Astrocyte (in vitro differentiated cells and primary cell): Measurements from ENCODE around the gene TLCD5. TPM values are rescaled to one million over a fixed set of nuclear protein-coding genes. Genes with fewer than 3 reads are reported as not detected.

ENCODE experiments used
- DNase-seq: peaks from one replicate; pipeline ENCODE4 v3.0.0-alpha.2; 2010; ENCODE audit warnings: low read depth
- FAIRE-seq: peaks from 2 replicates; lab custom pipeline; 2011; peaks lifted over from hg19 to GRCh38; lab: Jason Lieb, UNC
- H2AFZ ChIP-seq: 2 replicates; pipeline ENCODE4 v1.6.0; 2012; ENCODE audit warnings: low read depth, low read length, inconsistent platforms
- H3K27ac ChIP-seq: 2 replicates; pipeline ENCODE4 v1.5.1; 2011; ENCODE audit warnings: low read depth, low read length, inconsistent platforms
- H3K27me3 ChIP-seq: 2 replicates; pipeline ENCODE4 v1.6.0; 2011; ENCODE audit warnings: low read length, inconsistent platforms; ENCODE audit not compliant: insufficient read depth
- H3K36me3 ChIP-seq: 2 replicates; pipeline ENCODE4 v1.5.1; 2011; ENCODE audit warnings: low read length, inconsistent platforms; ENCODE audit not compliant: insufficient read depth
- H3K4me1 ChIP-seq: 2 replicates; pipeline ENCODE4 v1.5.1; 2011; ENCODE audit warnings: low read length, inconsistent platforms; ENCODE audit not compliant: insufficient read depth
- H3K4me2 ChIP-seq: 2 replicates; pipeline ENCODE4 v1.6.0; 2012; ENCODE audit warnings: low read length, inconsistent platforms
- H3K4me3 ChIP-seq: 2 replicates; pipeline ENCODE4 v1.5.1; 2011; ENCODE audit warnings: low read depth, mild to moderate bottlenecking, low read length, inconsistent platforms; ENCODE audit not compliant: insufficient read depth
- H3K79me2 ChIP-seq: 2 replicates; pipeline ENCODE4 v1.6.0; 2012; ENCODE audit warnings: mild to moderate bottlenecking, low read length, inconsistent platforms; ENCODE audit not compliant: insufficient read depth
- H3K9ac ChIP-seq: 2 replicates; pipeline ENCODE4 v1.6.0; 2012; ENCODE audit warnings: mild to moderate bottlenecking, low read length, inconsistent platforms
- H3K9me3 ChIP-seq: 2 replicates; pipeline ENCODE4 v1.5.1; 2012; ENCODE audit warnings: low read depth, mild to moderate bottlenecking, low read length, inconsistent platforms; ENCODE audit not compliant: insufficient read depth
- H4K20me1 ChIP-seq: 2 replicates; pipeline ENCODE4 v1.6.0; 2012; ENCODE audit warnings: low read length, inconsistent platforms; ENCODE audit not compliant: insufficient read depth
- H3K27ac Mint-ChIP-seq: one replicate; pipeline ENCODE4 v1.8.0; 2021; ENCODE audit warnings: mild to moderate bottlenecking, mixed read lengths; ENCODE audit not compliant: unreplicated experiment
- H3K27me3 Mint-ChIP-seq: one replicate; pipeline ENCODE4 v1.8.0; 2021; ENCODE audit warnings: low read depth, mixed read lengths; ENCODE audit not compliant: unreplicated experiment
- H3K36me3 Mint-ChIP-seq: one replicate; pipeline ENCODE4 v1.8.0; 2021; ENCODE audit warnings: low read depth, mixed read lengths; ENCODE audit not compliant: unreplicated experiment
- H3K4me1 Mint-ChIP-seq: one replicate; pipeline ENCODE4 v1.8.0; 2021; ENCODE audit warnings: low read depth, mixed read lengths; ENCODE audit not compliant: unreplicated experiment
- H3K4me3 Mint-ChIP-seq: one replicate; pipeline ENCODE4 v1.8.0; 2021; ENCODE audit warnings: mild to moderate bottlenecking, moderate library complexity, mixed read lengths; ENCODE audit not compliant: unreplicated experiment
- H3K9me3 Mint-ChIP-seq: one replicate; pipeline ENCODE4 v1.8.0; 2021; ENCODE audit warnings: mild to moderate bottlenecking, mixed read lengths; ENCODE audit not compliant: unreplicated experiment
- CTCF ChIP-seq: IDR thresholded peaks from 2 replicates; pipeline ENCODE4 v1.5.1; 2011; ENCODE audit warnings: low read depth, mild to moderate bottlenecking, inconsistent platforms, low read length, moderate library complexity; ENCODE audit not compliant: insufficient read depth
- EZH2 ChIP-seq: IDR thresholded peaks from 2 replicates; pipeline ENCODE4 v1.6.1; 2012; ENCODE audit warnings: mild to moderate bottlenecking, low read length, inconsistent platforms; ENCODE audit not compliant: insufficient read depth
- total RNA-seq: library from RNA; stranded (reverse); gene quantifications from 2 replicates; pipeline ENCODE4 v1.2.1, GENCODE V29; 2021

Gene TLCD5
- total RNA-seq, 1 donor from 2014 or later, result 9.5 TPM

GRCh38 chr11:120376547-120377182 is 51.6 kb downstream of the TLCD5 start:
- H3K27me3 Mint-ChIP-seq, result no peaks in the 10 kb centered on the region
- no peak for TF ChIP-seq CTCF
- no peak for TF ChIP-seq EZH2
- H4K20me1 ChIP-seq, result peaks cover 54% of the 10 kb centered on the region

DNA sequence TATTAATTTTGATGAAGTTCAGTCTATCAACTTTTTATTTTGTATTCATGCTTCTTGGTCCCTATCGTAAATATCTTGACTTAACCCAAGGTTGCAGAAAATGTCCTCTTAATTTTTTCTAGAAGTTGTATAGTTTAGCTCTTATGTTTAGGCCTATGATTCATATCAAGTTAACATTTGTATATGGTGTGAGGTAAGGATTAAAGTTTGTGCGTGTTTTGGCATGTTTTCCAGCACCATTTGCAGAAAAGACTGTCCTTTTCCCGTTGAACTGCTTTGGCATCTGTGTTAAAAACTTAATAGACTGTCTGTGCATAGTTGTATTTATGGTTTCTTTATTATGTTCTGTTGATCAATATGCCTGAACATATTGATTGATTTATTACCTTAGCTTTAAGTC is 53.4 kb downstream of the TLCD5 start:
- DNase-seq (no peak), FAIRE-seq (no peak)
- no peaks in the 10 kb centered on the region for H3K27me3 Mint-ChIP-seq
- no peak overlapping the region for H3K27ac Mint-ChIP-seq
- no peaks in the 10 kb centered on the region for H3K27me3 ChIP-seq
- H3K27ac ChIP-seq, result no peak overlapping the region
- TF ChIP-seq EZH2 (no peak), CTCF (no peak)
- H3K36me3 ChIP-seq, result no peaks in the 10 kb centered on the region
- peaks cover 4% of the 10 kb centered on the region for H3K36me3 Mint-ChIP-seq
- H3K9ac ChIP-seq, result no peak overlapping the region
- H3K4me3 Mint-ChIP-seq, result no peak overlapping the region
- peaks cover 98% of the 10 kb centered on the region for H3K79me2 ChIP-seq
- no peak overlapping the region for H3K4me2 ChIP-seq
- no peak overlapping the region for H2AFZ ChIP-seq
- no peak overlapping the region for H3K4me3 ChIP-seq
- no peaks in the 10 kb centered on the region for H3K4me1 ChIP-seq
- no peaks in the 10 kb centered on the region for H3K9me3 ChIP-seq
- H3K4me1 Mint-ChIP-seq, result peaks cover 38% of the 10 kb centered on the region
- peaks cover 4% of the 10 kb centered on the region for H3K9me3 Mint-ChIP-seq
- H4K20me1 ChIP-seq, result peaks cover 57% of the 10 kb centered on the region

More at GRCh38 chr11:120376547-120377182, 51.6 kb downstream of the TLCD5 start:
- Histone ChIP-seq H3K36me3 (no peaks in the 10 kb centered on the region), H2AFZ (no peak overlapping the region), H3K4me2 (no peak overlapping the region), H3K27ac (no peak overlapping the region), H3K79me2 (peaks cover 99% of the 10 kb centered on the region), H3K4me1 (no peaks in the 10 kb centered on the region), H3K9ac (no peak overlapping the region), H3K27me3 (no peaks in the 10 kb centered on the region), H3K9me3 (no peaks in the 10 kb centered on the region), H3K4me3 (no peak overlapping the region)
- peaks cover 29% of the 10 kb centered on the region for H3K4me1 Mint-ChIP-seq
- DNase-seq (no peak), FAIRE-seq (no peak)
- H3K36me3 Mint-ChIP-seq, result peaks cover 4% of the 10 kb centered on the region
- peaks cover 4% of the 10 kb centered on the region for H3K9me3 Mint-ChIP-seq
- H3K27ac Mint-ChIP-seq, result no peak overlapping the region
- no peak overlapping the region for H3K4me3 Mint-ChIP-seq

- DNase-seq (no peak), FAIRE-seq (peak; percentile 78)
- no peak for TF ChIP-seq CTCF
- no peak for TF ChIP-seq EZH2
- Histone ChIP-seq H3K4me1 (peaks cover 8% of the 10 kb centered on the region), H3K9ac (no peak overlapping the region), H3K4me2 (no peak overlapping the region), H3K27me3 (no peaks in the 10 kb centered on the region), H4K20me1 (peaks cover 71% of the 10 kb centered on the region), H3K36me3 (no peaks in the 10 kb centered on the region), H3K27ac (no peak overlapping the region), H3K4me3 (no peak overlapping the region), H3K79me2 (peaks cover 98% of the 10 kb centered on the region), H3K9me3 (no peaks in the 10 kb centered on the region), H2AFZ (no peak overlapping the region)
- Mint-ChIP-seq H3K9me3 (peaks cover 6% of the 10 kb centered on the region), H3K27ac (no peak overlapping the region), H3K27me3 (no peaks in the 10 kb centered on the region), H3K4me1 (peaks cover 50% of the 10 kb centered on the region), H3K4me3 (no peak overlapping the region), H3K36me3 (peaks cover 8% of the 10 kb centered on the region)
Measured at GRCh38 chr11:120381401-120381800, 56.3 kb downstream of the TLCD5 start.
